Liver (tissue), 9 donors: ENCODE results near the gene PROS1. TPM values are rescaled to one million over a fixed set of nuclear protein-coding genes. Genes with fewer than 3 reads are reported as not detected.
"Not testable (repeated sequence)": the region's sequence is repeated elsewhere in the genome, so short reads cannot be mapped to it uniquely, and the experiment has no call there.

Experiments used
- DNase-seq: peaks from one replicate; pipeline ENCODE4 v3.0.0-alpha.2; 2017; ENCODE audit warnings: low spot score
- H3K27ac ChIP-seq, 2 donors: one replicate each; pipeline ENCODE4 v1.7.0; 2013; ENCODE audit warnings: inconsistent platforms in 2 of 2, low read length in 2 of 2, control low read depth in 1 of 2, low read depth in 1 of 2, mild to moderate bottlenecking in 1 of 2
- H3K27me3 ChIP-seq, 4 donors: one replicate each; pipeline versions ENCODE4 v1.6.1 to v1.7.0; 2013; ENCODE audit warnings: low read length in 3 of 4, inconsistent platforms in 1 of 4, mild to moderate bottlenecking in 1 of 4, moderate library complexity in 1 of 4; ENCODE audit not compliant: control insufficient read depth in 4 of 4, insufficient read depth in 4 of 4
- H3K36me3 ChIP-seq, 4 donors: one replicate each; pipeline versions ENCODE4 v1.6.1 to v1.7.0; 2013; ENCODE audit warnings: low read length in 3 of 4, mild to moderate bottlenecking in 3 of 4, low read depth in 1 of 4, moderate library complexity in 1 of 4; ENCODE audit not compliant: control insufficient read depth in 4 of 4, insufficient read depth in 3 of 4
- H3K4me1 ChIP-seq, 4 donors: one replicate each; pipeline versions ENCODE4 v1.6.1 to v1.7.0; 2013; ENCODE audit warnings: low read length in 3 of 4, mild to moderate bottlenecking in 3 of 4, moderate library complexity in 1 of 4; ENCODE audit not compliant: control insufficient read depth in 4 of 4, insufficient read depth in 4 of 4
- H3K4me3 ChIP-seq, 3 donors: one replicate each; pipeline versions ENCODE4 v1.6.1 to v1.7.0; 2013; ENCODE audit warnings: low read length in 3 of 3, control low read depth in 1 of 3, low read depth in 1 of 3, mild to moderate bottlenecking in 1 of 3
- H3K9ac ChIP-seq, 2 donors: one replicate each; pipeline ENCODE4 v1.7.0; 2013; ENCODE audit warnings: low read length in 2 of 2, mild to moderate bottlenecking in 2 of 2, moderate library complexity in 2 of 2, control low read depth in 1 of 2, low read depth in 1 of 2
- H3K9me3 ChIP-seq, 4 donors: one replicate each; pipeline versions ENCODE4 v1.6.1 to v1.7.0; 2013; ENCODE audit warnings: low read length in 3 of 4; ENCODE audit not compliant: control insufficient read depth in 4 of 4
- ATF3 ChIP-seq: IDR thresholded peaks from 2 replicates; pipeline ENCODE4 v1.6.1; 2016; ENCODE audit warnings: antibody characterized with exemption
- CTCF ChIP-seq: fragments of 150-350 bp; IDR thresholded peaks from 2 replicates; pipeline ENCODE4 v1.5.1; 2017; ENCODE audit warnings: improper control_type of control experiment, low read depth, low read length; ENCODE audit not compliant: missing input control
- EGR1 ChIP-seq, 2 donors: IDR thresholded peaks; 2 replicates each; pipeline ENCODE4 v1.6.1; 2016 to 2018; ENCODE audit warnings: antibody characterized with exemption in 2 of 2, low read depth in 2 of 2
- FOXA1 ChIP-seq: IDR thresholded peaks from 2 replicates; pipeline ENCODE4 v1.6.1; 2016; ENCODE audit warnings: antibody characterized with exemption
- FOXA2 ChIP-seq: IDR thresholded peaks from 2 replicates; pipeline ENCODE4 v1.6.1; 2016; ENCODE audit warnings: antibody characterized with exemption
- HNF4A ChIP-seq, 2 donors: conservative IDR thresholded peaks; 2 replicates each; pipeline ENCODE4 v1.6.1; 2016; ENCODE audit warnings: antibody characterized with exemption in 2 of 2, mild to moderate bottlenecking in 2 of 2
- HNF4G ChIP-seq: IDR thresholded peaks from 2 replicates; pipeline ENCODE4 v1.6.1; 2016; ENCODE audit warnings: antibody characterized with exemption
- JUND ChIP-seq, 2 donors: IDR thresholded peaks; 2 replicates each; pipeline ENCODE4 v1.6.1; 2016; ENCODE audit warnings: antibody characterized with exemption in 2 of 2
- MAX ChIP-seq: IDR thresholded peaks from 2 replicates; pipeline ENCODE4 v1.6.1; 2016; ENCODE audit warnings: antibody characterized with exemption
- NR2F2 ChIP-seq: IDR thresholded peaks from 2 replicates; pipeline ENCODE4 v1.6.1; 2016; ENCODE audit warnings: antibody characterized with exemption
- RAD21 ChIP-seq, 2 donors: IDR thresholded peaks; 2 replicates each; pipeline ENCODE4 v1.6.1; 2016; ENCODE audit warnings: antibody characterized with exemption in 2 of 2, mild to moderate bottlenecking in 2 of 2
- SP1 ChIP-seq: IDR thresholded peaks from 2 replicates; pipeline ENCODE4 v1.6.1; 2018; ENCODE audit warnings: antibody characterized with exemption, mild to moderate bottlenecking
- YY1 ChIP-seq: IDR thresholded peaks from 2 replicates; pipeline ENCODE4 v1.6.1; 2016; ENCODE audit warnings: antibody characterized with exemption, mild to moderate bottlenecking
- ZBTB33 ChIP-seq: IDR thresholded peaks from 2 replicates; pipeline ENCODE4 v1.6.1; 2016; ENCODE audit warnings: antibody characterized with exemption
- WGBS: extraction: QIAGEN DNeasy Blood & Tissue Kit; methylation state at CpG from one replicate; pipeline ENCODE4 v1.1.7; 2013; 5-methylcytosine and 5-hydroxymethylcytosine counted together
- polyA plus RNA-seq, 2 donors: library from polyadenylated mRNA; stranded (reverse) in 1 of 2; unstranded in 1 of 2; fragments of 200-250 nt in 1 of 2; fragments of >200 nt in 1 of 2; fragmentation: Nextera tagmentation in 1 of 2; extraction: Ambion mirVana in 1 of 2; gene quantifications; one replicate each; pipeline versions ENCODE4 v1.2.1 to v1.2.3, GENCODE V29; 2013 to 2015
- total RNA-seq, 2 donors: library from RNA; depleted of rRNA; stranded (reverse); fragments of >200 nt; gene quantifications; one replicate each; pipeline ENCODE4 v1.2.3, GENCODE V29; 2014
- donor health status: healthy.
- donor health status: healthy.
- donor health status: healthy.
- donor health status: healthy.
- donor health status: healthy.

PROS1 gene
- total and polyA plus RNA-seq, 4 donors: 88.9 to 252 (median 143) TPM

GRCh38 chr3:93878250-93879017 lies 95.3 kb downstream of the PROS1 start:
- H3K36me3 ChIP-seq: peaks cover 3 to 29% (median 14%) of the 10 kb centered on the region in 4 donors
- H3K27me3 ChIP-seq, H3K9me3 ChIP-seq, H3K4me1 ChIP-seq, H3K4me3 ChIP-seq, H3K27ac ChIP-seq, H3K9ac ChIP-seq, DNase-seq: not testable (repeated sequence)
- 80% methylated on average over 3 of the region's 3 CpGs for WGBS

GRCh38 chr3:93877427-93877826 lies 96.3 kb downstream of the PROS1 start:
- H3K27me3 ChIP-seq, H3K9ac ChIP-seq, DNase-seq, H3K27ac ChIP-seq, H3K9me3 ChIP-seq, H3K4me1 ChIP-seq, H3K4me3 ChIP-seq: not testable (repeated sequence)
- 93% methylated on average over 4 of the region's 4 CpGs for WGBS
- H3K36me3 ChIP-seq: peaks cover 3 to 22% (median 10%) of the 10 kb centered on the region in 4 donors

GRCh38 chr3:93873412-93873811 lies 100.3 kb downstream of the PROS1 start:
- H3K36me3 ChIP-seq: peaks cover 0 to 11% (median 6%) of the 10 kb centered on the region in 4 donors
- H3K27me3 ChIP-seq, H3K4me1 ChIP-seq, DNase-seq, H3K4me3 ChIP-seq, H3K27ac ChIP-seq, H3K9me3 ChIP-seq, H3K9ac ChIP-seq: not testable (repeated sequence)

GRCh38 chr3:93867425-93867824 lies 106.3 kb downstream of the PROS1 start:
- Histone ChIP-seq H3K27me3 (no peaks in the 10 kb centered on the region), H3K9ac (no peak overlapping the region), H3K36me3 (no peaks in the 10 kb centered on the region), H3K27ac (no peak overlapping the region), H3K9me3 (no peaks in the 10 kb centered on the region), H3K4me3 (no peak overlapping the region), H3K4me1 (no peaks in the 10 kb centered on the region)
- no peak for DNase-seq
- TF ChIP-seq EGR1 (IDR thresholded peaks at IDR 0.05; ENCODE audit: low read depth in 2 of 2) (no peak), NR2F2 (no peak), HNF4A (conservative IDR thresholded peaks at IDR 0.05) (no peak), JUND (IDR thresholded peaks at IDR 0.05) (no peak), ATF3 (no peak), HNF4G (no peak)

GRCh38 chr3:93861017-93861416 lies 112.7 kb downstream of the PROS1 start:
- no peaks in the 10 kb centered on the region for H3K27me3 ChIP-seq
- 60% methylated on average over 2 of the region's 2 CpGs for WGBS
- no peak overlapping the region for H3K9ac ChIP-seq
- H3K36me3 ChIP-seq: no peaks in the 10 kb centered on the region
- DNase-seq: no peak
- H3K27ac ChIP-seq: no peak overlapping the region
- no peaks in the 10 kb centered on the region for H3K9me3 ChIP-seq
- H3K4me1 ChIP-seq: no peaks in the 10 kb centered on the region
- no peak overlapping the region for H3K4me3 ChIP-seq
- no peak for TF ChIP-seq FOXA2
- TF ChIP-seq EGR1 (IDR thresholded peaks at IDR 0.05; ENCODE audit: low read depth in 2 of 2): no peak
- TF ChIP-seq YY1: no peak
- no peak for TF ChIP-seq RAD21 (IDR thresholded peaks at IDR 0.05)
- no peak for TF ChIP-seq SP1
- TF ChIP-seq HNF4G: no peak
- no peak for TF ChIP-seq ZBTB33
- no peak for TF ChIP-seq FOXA1
- no peak for TF ChIP-seq MAX
- no peak for TF ChIP-seq HNF4A (conservative IDR thresholded peaks at IDR 0.05)
- TF ChIP-seq CTCF: no peak
- no peak for TF ChIP-seq ATF3
- TF ChIP-seq NR2F2: no peak
